Measurements from ENCODE around the gene TCHH.

The TCHH gene

DNA sequence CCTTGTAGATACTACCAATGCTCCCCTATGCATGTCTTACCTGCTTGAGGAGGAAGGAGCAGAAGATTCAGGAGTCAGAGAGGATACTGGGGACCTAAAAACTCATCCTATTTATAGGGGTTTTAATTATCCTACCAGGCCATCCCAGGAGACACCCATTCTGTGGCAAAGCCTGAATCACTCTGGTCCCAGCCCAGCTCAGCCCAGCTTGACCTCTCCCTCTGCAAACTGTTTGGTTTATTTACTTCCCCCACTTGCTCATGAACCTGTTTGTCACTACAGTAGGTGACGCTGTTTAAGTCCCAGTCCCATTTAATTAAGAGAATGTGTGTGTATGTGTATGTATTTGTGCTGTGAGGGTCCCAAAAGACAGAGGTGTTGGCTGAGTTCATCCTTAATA lies 43.9 kb upstream of the TCHH start, which contains the start of gene RPTN (continued):
- TF ChIP-seq ZNF560 (tag by site-specific recombination; IDR thresholded peaks at IDR 0.05; ENCODE audit: borderline replicate concordance) (no peak), ZNF510 (tag by site-specific recombination; IDR thresholded peaks at IDR 0.05; ENCODE audit: insufficient replicate concordance) (no peak), ZNF549 (tag by site-specific recombination; IDR thresholded peaks at IDR 0.05) (no peak), PRDM1 (tag by site-specific recombination; IDR thresholded peaks at IDR 0.05) (no peak), RBAK (tag by site-specific recombination; IDR thresholded peaks at IDR 0.05) (no peak), ZNF169 (tag by site-specific recombination; IDR thresholded peaks at IDR 0.05) (no peak), ZNF585B (tag by site-specific recombination; IDR thresholded peaks at IDR 0.05) (no peak)

DNA sequence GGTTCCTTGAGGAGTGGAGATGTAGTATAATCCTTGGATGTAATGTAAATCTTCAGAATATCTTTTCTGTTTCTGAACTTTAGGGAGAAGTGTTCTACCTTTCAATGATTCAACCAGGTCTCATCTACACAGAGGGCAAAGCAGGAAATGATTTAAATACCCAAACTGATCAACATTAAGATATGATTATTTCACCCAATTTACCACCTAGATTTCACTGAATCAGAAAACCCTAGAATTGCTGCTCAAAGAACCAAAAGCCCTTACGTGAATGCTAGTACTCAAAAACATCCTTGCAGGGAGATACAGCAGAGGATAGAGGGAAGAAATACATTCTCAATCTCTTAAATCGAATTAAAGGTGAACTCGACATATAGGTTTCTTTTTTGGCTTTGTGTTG lies 38.8 kb upstream of the TCHH start:
- ChIA-PET POLR2A (no interaction called here), CTCF (interaction anchor here (0.6 to 1.0 kb wide), 3 partner anchors 28 to 1222 kb away, joined by 3 read pairs; partner anchors contain the start of gene S100A12)
- H3K9me3 ChIP-seq (ENCODE audit: control insufficient read depth, insufficient read depth, low read depth, low read length): no peaks in the 10 kb centered on the region

DNA sequence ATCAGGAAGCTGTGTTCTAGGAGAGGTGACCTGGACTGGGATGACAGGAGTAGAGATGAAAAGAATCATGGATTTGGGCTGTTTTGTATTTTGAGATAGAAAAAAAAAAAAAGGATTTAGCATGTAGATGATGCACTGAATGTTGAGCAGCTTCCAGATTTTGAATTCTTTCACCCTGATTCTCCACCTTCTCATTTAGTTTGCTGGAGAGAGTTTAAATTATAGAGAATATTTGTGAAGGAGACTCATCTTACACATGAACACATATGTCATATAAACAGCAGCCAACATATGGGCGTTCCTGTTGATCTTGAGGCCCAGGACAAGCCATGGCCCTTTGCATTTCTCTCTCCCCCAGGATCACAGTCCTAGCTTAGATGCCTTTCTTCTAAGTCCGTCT lies 36.4 kb upstream of the TCHH start:
- POLR2A ChIA-PET: no interaction called here
- Histone ChIP-seq H3K9me3 (ENCODE audit: control insufficient read depth, insufficient read depth, low read depth, low read length) (no peaks in the 10 kb centered on the region), H3K4me1 (ENCODE audit: control insufficient read depth, insufficient read depth, low read length) (no peaks in the 10 kb centered on the region), H3K27ac (ENCODE audit: extremely low read depth, low read depth, low read length) (no peak overlapping the region), H3K36me3 (ENCODE audit: control insufficient read depth in 2 of 2, insufficient read depth in 1 of 2, low read length in 2 of 2) (no peaks in the 10 kb centered on the region), H3K4me3 (ENCODE audit: low read depth, low read length) (no peak overlapping the region)
- CTCF ChIA-PET: interaction anchor here (0.5 to 4.8 kb wide), 8 partner anchors 9 to 800 kb away, joined by 3 to 32 read pairs (median 4); no protein-coding TSS in a partner anchor
- TF ChIP-seq ZBTB20 (tag by site-specific recombination; IDR thresholded peaks at IDR 0.05): no peak
- TF ChIP-seq ZSCAN30 (tag by site-specific recombination; IDR thresholded peaks at IDR 0.05): no peak
- TF ChIP-seq, protein P1, sequence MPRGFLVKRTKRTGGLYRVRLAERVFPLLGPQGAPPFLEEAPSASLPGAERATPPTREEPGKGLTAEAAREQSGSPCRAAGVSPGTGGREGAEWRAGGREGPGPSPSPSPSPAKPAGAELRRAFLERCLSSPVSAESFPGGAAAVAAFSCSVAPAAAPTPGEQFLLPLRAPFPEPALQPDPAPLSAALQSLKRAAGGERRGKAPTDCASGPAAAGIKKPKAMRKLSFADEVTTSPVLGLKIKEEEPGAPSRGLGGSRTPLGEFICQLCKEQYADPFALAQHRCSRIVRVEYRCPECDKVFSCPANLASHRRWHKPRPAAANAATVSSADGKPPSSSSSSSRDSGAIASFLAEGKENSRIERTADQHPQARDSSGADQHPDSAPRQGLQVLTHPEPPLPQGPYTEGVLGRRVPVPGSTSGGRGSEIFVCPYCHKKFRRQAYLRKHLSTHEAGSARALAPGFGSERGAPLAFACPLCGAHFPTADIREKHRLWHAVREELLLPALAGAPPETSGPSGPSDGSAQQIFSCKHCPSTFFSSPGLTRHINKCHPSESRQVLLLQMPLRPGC (tag by site-specific recombination; IDR thresholded peaks at IDR 0.05): no peak
- TF ChIP-seq, protein P2, sequence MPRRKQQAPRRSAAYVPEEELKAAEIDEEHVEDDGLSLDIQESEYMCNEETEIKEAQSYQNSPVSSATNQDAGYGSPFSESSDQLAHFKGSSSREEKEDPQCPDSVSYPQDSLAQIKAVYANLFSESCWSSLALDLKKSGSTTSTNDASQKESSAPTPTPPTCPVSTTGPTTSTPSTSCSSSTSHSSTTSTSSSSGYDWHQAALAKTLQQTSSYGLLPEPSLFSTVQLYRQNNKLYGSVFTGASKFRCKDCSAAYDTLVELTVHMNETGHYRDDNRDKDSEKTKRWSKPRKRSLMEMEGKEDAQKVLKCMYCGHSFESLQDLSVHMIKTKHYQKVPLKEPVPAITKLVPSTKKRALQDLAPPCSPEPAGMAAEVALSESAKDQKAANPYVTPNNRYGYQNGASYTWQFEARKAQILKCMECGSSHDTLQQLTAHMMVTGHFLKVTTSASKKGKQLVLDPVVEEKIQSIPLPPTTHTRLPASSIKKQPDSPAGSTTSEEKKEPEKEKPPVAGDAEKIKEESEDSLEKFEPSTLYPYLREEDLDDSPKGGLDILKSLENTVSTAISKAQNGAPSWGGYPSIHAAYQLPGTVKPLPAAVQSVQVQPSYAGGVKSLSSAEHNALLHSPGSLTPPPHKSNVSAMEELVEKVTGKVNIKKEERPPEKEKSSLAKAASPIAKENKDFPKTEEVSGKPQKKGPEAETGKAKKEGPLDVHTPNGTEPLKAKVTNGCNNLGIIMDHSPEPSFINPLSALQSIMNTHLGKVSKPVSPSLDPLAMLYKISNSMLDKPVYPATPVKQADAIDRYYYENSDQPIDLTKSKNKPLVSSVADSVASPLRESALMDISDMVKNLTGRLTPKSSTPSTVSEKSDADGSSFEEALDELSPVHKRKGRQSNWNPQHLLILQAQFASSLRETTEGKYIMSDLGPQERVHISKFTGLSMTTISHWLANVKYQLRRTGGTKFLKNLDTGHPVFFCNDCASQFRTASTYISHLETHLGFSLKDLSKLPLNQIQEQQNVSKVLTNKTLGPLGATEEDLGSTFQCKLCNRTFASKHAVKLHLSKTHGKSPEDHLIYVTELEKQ (tag by site-specific recombination; IDR thresholded peaks at IDR 0.05; ENCODE audit: borderline replicate concordance): no peak
- no peak for TF ChIP-seq FEZF1 (tag by site-specific recombination; IDR thresholded peaks at IDR 0.05)
- no peak for TF ChIP-seq ZNF146 (tag by site-specific recombination; IDR thresholded peaks at IDR 0.05)
- TF ChIP-seq, protein P3, sequence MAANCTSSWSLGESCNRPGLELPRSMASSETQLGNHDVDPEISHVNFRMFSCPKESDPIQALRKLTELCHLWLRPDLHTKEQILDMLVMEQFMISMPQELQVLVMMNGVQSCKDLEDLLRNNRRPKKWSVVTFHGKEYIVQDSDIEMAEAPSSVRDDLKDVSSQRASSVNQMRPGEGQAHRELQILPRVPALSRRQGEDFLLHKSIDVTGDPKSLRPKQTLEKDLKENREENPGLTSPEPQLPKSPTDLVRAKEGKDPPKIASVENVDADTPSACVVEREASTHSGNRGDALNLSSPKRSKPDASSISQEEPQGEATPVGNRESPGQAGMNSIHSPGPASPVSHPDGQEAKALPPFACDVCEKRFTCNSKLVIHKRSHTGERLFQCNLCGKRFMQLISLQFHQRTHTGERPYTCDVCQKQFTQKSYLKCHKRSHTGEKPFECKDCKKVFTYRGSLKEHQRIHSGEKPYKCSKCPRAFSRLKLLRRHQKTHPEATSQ (tag by site-specific recombination; IDR thresholded peaks at IDR 0.05): no peak
- TF ChIP-seq, protein P4, sequence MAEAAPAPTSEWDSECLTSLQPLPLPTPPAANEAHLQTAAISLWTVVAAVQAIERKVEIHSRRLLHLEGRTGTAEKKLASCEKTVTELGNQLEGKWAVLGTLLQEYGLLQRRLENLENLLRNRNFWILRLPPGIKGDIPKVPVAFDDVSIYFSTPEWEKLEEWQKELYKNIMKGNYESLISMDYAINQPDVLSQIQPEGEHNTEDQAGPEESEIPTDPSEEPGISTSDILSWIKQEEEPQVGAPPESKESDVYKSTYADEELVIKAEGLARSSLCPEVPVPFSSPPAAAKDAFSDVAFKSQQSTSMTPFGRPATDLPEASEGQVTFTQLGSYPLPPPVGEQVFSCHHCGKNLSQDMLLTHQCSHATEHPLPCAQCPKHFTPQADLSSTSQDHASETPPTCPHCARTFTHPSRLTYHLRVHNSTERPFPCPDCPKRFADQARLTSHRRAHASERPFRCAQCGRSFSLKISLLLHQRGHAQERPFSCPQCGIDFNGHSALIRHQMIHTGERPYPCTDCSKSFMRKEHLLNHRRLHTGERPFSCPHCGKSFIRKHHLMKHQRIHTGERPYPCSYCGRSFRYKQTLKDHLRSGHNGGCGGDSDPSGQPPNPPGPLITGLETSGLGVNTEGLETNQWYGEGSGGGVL (tag by site-specific recombination; IDR thresholded peaks at IDR 0.05): no peak

More for the DNA sequence above, 38.8 kb upstream of the TCHH start:
- no peaks in the 10 kb centered on the region for H3K4me1 ChIP-seq (ENCODE audit: control insufficient read depth, insufficient read depth, low read length)
- H3K27ac ChIP-seq (ENCODE audit: extremely low read depth, low read depth, low read length): no peak overlapping the region
- TF ChIP-seq GFI1B (tag by site-specific recombination; IDR thresholded peaks at IDR 0.05) (no peak), SETDB1 (IDR thresholded peaks at IDR 0.05; ENCODE audit: insufficient read length, low read length) (no peak), ZNF830 (tag by site-specific recombination; IDR thresholded peaks at IDR 0.05; ENCODE audit: low read depth) (no peak), REPIN1 (tag by site-specific recombination; IDR thresholded peaks at IDR 0.05; ENCODE audit: low read depth) (no peak), ZNF350 (tag by site-specific recombination; IDR thresholded peaks at IDR 0.05) (no peak), ZNF843 (tag by site-specific recombination; IDR thresholded peaks at IDR 0.05) (no peak), ZIC2 (tag by site-specific recombination; IDR thresholded peaks at IDR 0.05) (no peak), ZNF768 (tag by site-specific recombination; IDR thresholded peaks at IDR 0.05) (no peak), ZNF146 (tag by site-specific recombination; IDR thresholded peaks at IDR 0.05) (no peak), ZNF223 (tag by site-specific recombination; IDR thresholded peaks at IDR 0.05) (no peak), ZNF114 (tag by site-specific recombination; IDR thresholded peaks at IDR 0.05) (no peak), ZBTB48 (tag by site-specific recombination; IDR thresholded peaks at IDR 0.05) (no peak), YY1 (tag by site-specific recombination; IDR thresholded peaks at IDR 0.05) (no peak), ZNF48 (tag by site-specific recombination; IDR thresholded peaks at IDR 0.05) (no peak), ZNF501 (tag by site-specific recombination; IDR thresholded peaks at IDR 0.05) (no peak), ZNF211 (tag by site-specific recombination; IDR thresholded peaks at IDR 0.05; ENCODE audit: low read depth) (no peak), ZBTB20 (tag by site-specific recombination; IDR thresholded peaks at IDR 0.05) (no peak)
- TF ChIP-seq, protein P5, sequence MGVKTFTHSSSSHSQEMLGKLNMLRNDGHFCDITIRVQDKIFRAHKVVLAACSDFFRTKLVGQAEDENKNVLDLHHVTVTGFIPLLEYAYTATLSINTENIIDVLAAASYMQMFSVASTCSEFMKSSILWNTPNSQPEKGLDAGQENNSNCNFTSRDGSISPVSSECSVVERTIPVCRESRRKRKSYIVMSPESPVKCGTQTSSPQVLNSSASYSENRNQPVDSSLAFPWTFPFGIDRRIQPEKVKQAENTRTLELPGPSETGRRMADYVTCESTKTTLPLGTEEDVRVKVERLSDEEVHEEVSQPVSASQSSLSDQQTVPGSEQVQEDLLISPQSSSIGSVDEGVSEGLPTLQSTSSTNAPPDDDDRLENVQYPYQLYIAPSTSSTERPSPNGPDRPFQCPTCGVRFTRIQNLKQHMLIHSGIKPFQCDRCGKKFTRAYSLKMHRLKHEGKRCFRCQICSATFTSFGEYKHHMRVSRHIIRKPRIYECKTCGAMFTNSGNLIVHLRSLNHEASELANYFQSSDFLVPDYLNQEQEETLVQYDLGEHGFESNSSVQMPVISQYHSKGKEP (tag by site-specific recombination; IDR thresholded peaks at IDR 0.05): no peak
- H3K4me3 ChIP-seq (ENCODE audit: low read depth, low read length): no peak overlapping the region
- H3K36me3 ChIP-seq (ENCODE audit: control insufficient read depth in 2 of 2, insufficient read depth in 1 of 2, low read length in 2 of 2): no peaks in the 10 kb centered on the region
